Pancreas (tissue), 10 donors: ENCODE results near the gene EAF1. TPM values are rescaled to one million over a fixed set of nuclear protein-coding genes. Genes with fewer than 3 reads are reported as not detected.

ENCODE experiments used
- ATAC-seq, 4 donors: fragments of 200-7000 bp; cut with Tn5 transposase; one replicate each; pipeline versions ENCODE4 v1.8.0 to v1.9.1; 2020; ENCODE audit warnings: mild to moderate bottlenecking in 4 of 4, moderate library complexity in 4 of 4
- DNase-seq, 6 donors: peaks; one replicate each; pipeline ENCODE4 v3.0.0-alpha.2; 2020
- FAIRE-seq: peaks from 2 replicates; lab custom pipeline; 2012; peaks lifted over from hg19 to GRCh38; lab: Jason Lieb, UNC
- H3K27ac ChIP-seq, 4 donors: fragments of 200-600 bp; sonication (generic); 1 replicate in 3 of 4; 2 replicates in 1 of 4; pipeline versions ENCODE4 v1.5.0 to v1.8.0; 2020
- H3K27me3 ChIP-seq, 4 donors: fragments of 200-600 bp; one replicate each; pipeline ENCODE4 v1.8.0; 2021
- H3K36me3 ChIP-seq, 3 donors: fragments of 200-600 bp; sonication (generic) in 1 of 3; one replicate each; pipeline versions ENCODE4 v1.5.0 to v1.8.0; 2020 to 2021
- H3K4me1 ChIP-seq, 3 donors: fragments of 200-600 bp; one replicate each; pipeline ENCODE4 v1.8.0; 2021
- H3K4me3 ChIP-seq, 4 donors: fragments of 200-600 bp; sonication (generic) in 2 of 4; one replicate each; pipeline versions ENCODE4 v1.5.0 to v1.8.0; 2020 to 2021
- H3K9me3 ChIP-seq, 4 donors: fragments of 200-600 bp; one replicate each; pipeline ENCODE4 v1.8.0; 2021
- WGBS, 2 donors: extraction: QIAGEN DNeasy Blood & Tissue Kit; methylation state at CpG; one replicate each; pipeline ENCODE4 v1.1.7; 2013; 5-methylcytosine and 5-hydroxymethylcytosine counted together
- intact Hi-C, 3 donors: fragments of 100-400 bp; cut with DNase I; formaldehyde crosslinking; loops; one replicate each; pipeline versions ENCODE4 v1.11.1 to v1.14.2; 2022
- polyA plus RNA-seq, 2 donors: library from polyadenylated mRNA; stranded (reverse); fragments of 200-250 nt; gene quantifications; one replicate each; pipeline ENCODE4 v1.2.3, GENCODE V29; 2013
- total RNA-seq, 6 donors: library from RNA; stranded (reverse); fragmentation: NEBNext Ultra II Directional in 4 of 6; extraction: Animal tissue kit (Norgen Biotek cat#: 25700) in 4 of 6; gene quantifications; one replicate each; pipeline versions ENCODE4 v1.2.1 to v1.2.4, GENCODE V29; 2021 to 2023
- TF ChIP-seq, protein P1 (sequence below), 4 donors: fragments of 200-600 bp; sonication (generic) in 3 of 4; IDR thresholded peaks; one replicate each; pipeline versions ENCODE4 v1.5.0 to v1.8.0; 2021; ENCODE audit warnings: antibody characterized with exemption in 4 of 4
- donor health status: healthy with polysubstance abuse.
- donor health status: DM: no; HTN: no; CAD: no; lungs with moderate emphysema.
- donor health status: DM: no; HTN: no; CAD: no.
- donor health status: control.
- donor health status: control.
- donor health status: Bipolar disorder and iron deficiency.
- donor health status: DM: yes; HTN: yes; CAD: no.
- donor health status: DM: no; HTN: no; CAD: no.
- donor health status: DM: no; HTN: no; CAD: no.
- donor health status: DM: yes; HTN: yes; CAD: no.

Gene EAF1
- total and polyA plus RNA-seq, 8 donors: 2.1 to 12.0 (median 6.6) TPM

DNA sequence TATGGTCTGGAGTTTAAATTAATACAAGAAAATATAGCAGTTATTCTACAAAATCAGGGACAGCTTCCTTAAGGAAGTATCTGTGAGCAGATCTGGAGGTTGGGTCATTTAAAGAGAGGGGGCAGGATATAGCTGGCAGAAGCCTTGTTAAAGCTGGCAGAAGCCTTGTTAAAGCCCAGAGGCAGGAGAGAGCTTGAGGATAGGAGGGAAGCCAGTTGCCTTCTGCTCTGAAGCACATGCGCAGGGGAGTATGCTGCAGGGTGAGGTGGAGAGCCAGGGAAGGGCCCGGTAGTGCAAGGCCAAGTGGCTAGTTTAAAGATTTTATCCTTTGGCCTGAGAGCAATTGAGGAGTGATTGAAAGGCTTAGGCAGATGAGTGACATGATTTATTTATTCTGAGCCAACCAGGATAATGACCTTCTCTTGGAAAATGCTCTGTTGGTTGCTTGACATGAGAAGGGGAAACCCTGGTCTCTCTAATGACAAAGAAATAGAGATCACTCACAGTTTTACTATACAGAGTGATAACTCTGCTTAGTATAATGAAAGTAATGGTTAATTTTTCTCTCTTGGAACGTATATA, 3.9 kb downstream of the EAF1 start:
- no peaks in the 10 kb centered on the region for H3K9me3 ChIP-seq
- ATAC-seq: no peak
- H3K4me1 ChIP-seq: peaks cover 0 to 13% (median 0%) of the 10 kb centered on the region in 3 donors
- 69 to 77% methylated on average over 3 of the region's 3 CpGs for WGBS, 2 donors
- no peak for FAIRE-seq
- DNase-seq: no peak
- H3K27ac ChIP-seq: no peak overlapping the region
- intact Hi-C loops: loop anchor here in 2 of 3 donors (10.0 kb wide), 2 partner anchors 113 to 123 kb away; no protein-coding TSS in a partner anchor
- peaks cover 0 to 22% (median 14%) of the 10 kb centered on the region in 3 donors for H3K36me3 ChIP-seq
- no peak overlapping the region for H3K4me3 ChIP-seq
- TF ChIP-seq, protein P1, sequence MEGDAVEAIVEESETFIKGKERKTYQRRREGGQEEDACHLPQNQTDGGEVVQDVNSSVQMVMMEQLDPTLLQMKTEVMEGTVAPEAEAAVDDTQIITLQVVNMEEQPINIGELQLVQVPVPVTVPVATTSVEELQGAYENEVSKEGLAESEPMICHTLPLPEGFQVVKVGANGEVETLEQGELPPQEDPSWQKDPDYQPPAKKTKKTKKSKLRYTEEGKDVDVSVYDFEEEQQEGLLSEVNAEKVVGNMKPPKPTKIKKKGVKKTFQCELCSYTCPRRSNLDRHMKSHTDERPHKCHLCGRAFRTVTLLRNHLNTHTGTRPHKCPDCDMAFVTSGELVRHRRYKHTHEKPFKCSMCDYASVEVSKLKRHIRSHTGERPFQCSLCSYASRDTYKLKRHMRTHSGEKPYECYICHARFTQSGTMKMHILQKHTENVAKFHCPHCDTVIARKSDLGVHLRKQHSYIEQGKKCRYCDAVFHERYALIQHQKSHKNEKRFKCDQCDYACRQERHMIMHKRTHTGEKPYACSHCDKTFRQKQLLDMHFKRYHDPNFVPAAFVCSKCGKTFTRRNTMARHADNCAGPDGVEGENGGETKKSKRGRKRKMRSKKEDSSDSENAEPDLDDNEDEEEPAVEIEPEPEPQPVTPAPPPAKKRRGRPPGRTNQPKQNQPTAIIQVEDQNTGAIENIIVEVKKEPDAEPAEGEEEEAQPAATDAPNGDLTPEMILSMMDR (IDR thresholded peaks at IDR 0.05): no peak
- no peaks in the 10 kb centered on the region for H3K27me3 ChIP-seq

DNA sequence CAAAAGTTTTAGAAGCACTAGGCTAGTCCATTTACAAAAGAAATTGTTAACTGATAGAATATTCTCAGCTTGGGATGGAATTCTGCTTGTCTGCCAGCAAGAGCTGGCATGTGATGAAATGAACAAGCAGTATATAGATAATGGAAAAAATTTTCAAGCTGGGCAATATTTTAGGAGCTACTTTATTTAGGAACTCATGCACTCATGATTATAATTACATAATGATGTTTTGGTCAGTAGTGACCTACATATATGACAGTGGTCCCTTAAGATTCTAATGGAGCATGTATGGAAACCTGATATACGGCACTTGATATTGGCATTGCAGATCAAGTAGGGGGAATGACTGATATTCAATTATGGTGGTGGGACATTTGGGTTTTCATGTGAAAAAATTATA, 6.1 kb downstream of the EAF1 start:
- 89 to 95% methylated on average over 1 of the region's 1 CpG for WGBS, 2 donors
- intact Hi-C loops: loop anchor here in 2 of 3 donors (10.0 kb wide), 2 partner anchors 111 to 121 kb away; no protein-coding TSS in a partner anchor
- Histone ChIP-seq H3K9me3 (no peaks in the 10 kb centered on the region), H3K27ac (no peak overlapping the region), H3K27me3 (no peaks in the 10 kb centered on the region), H3K4me3 (no peak overlapping the region), H3K4me1 (peaks cover 0 to 10% (median 0%) of the 10 kb centered on the region in 3 donors), H3K36me3 (peaks cover 6 to 38% (median 30%) of the 10 kb centered on the region in 3 donors)
- DNase-seq: no peak
- FAIRE-seq: no peak
- TF ChIP-seq, protein P1 (IDR thresholded peaks at IDR 0.05): no peak
- ATAC-seq: no peak

DNA sequence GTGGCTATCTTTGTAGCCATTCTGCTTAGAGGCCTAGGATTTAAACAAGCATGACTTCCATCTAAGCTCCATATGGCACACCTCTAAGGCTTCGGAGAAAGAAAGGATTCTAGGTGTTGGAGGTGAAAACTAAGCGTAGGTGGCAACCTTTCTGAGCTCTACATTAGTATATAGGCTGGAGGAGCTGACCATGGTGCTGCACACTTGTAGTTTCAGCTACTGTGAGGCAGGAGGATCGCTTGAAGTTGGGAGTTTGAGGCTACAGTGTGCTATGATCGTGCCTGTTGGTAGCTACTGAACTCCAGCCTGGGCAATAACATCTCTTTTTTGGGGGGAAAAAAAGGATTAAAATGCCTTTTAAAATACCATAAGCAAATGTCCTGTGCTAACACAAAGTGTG, 7.4 kb downstream of the EAF1 start:
- no peak overlapping the region for H3K4me3 ChIP-seq
- TF ChIP-seq, protein P1 (IDR thresholded peaks at IDR 0.05): no peak
- H3K36me3 ChIP-seq: peaks cover 6 to 50% (median 35%) of the 10 kb centered on the region in 3 donors
- FAIRE-seq (no peak), ATAC-seq (no peak), DNase-seq (no peak)
- WGBS, 2 donors: 95 to 96% methylated on average over 4 of the region's 4 CpGs
- H3K27ac ChIP-seq: no peak overlapping the region
- intact Hi-C loops: loop anchor here in 2 of 3 donors (10.0 kb wide), 2 partner anchors 110 to 120 kb away; no protein-coding TSS in a partner anchor
- no peaks in the 10 kb centered on the region for H3K4me1 ChIP-seq
- H3K9me3 ChIP-seq: no peaks in the 10 kb centered on the region
- no peaks in the 10 kb centered on the region for H3K27me3 ChIP-seq

DNA sequence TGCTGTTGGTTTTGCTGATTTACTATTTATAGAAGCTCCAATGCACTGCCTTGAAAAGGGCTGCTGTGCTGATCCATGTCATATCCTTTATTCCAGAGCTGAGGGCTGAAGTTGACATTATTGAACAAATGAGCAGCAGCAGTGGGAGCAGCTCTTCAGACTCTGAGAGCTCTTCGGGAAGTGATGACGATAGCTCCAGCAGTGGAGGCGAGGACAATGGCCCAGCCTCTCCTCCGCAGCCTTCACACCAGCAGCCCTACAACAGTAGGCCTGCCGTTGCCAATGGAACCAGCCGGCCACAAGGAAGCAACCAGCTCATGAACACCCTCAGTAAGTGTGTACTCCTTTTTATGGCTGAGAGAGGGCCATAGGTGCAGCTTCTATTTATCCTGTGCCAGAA, 8.8 kb downstream of the EAF1 start:
- Histone ChIP-seq H3K27ac (no peak overlapping the region), H3K4me3 (no peak overlapping the region), H3K9me3 (no peaks in the 10 kb centered on the region), H3K4me1 (no peaks in the 10 kb centered on the region), H3K27me3 (no peaks in the 10 kb centered on the region), H3K36me3 (peaks cover 6 to 63% (median 38%) of the 10 kb centered on the region in 3 donors)
- FAIRE-seq: no peak
- no peak for ATAC-seq
- 93 to 94% methylated on average over 6 of the region's 6 CpGs for WGBS, 2 donors
- intact Hi-C loops: loop anchor here in 2 of 3 donors (10.0 kb wide), 2 partner anchors 109 to 119 kb away; no protein-coding TSS in a partner anchor
- DNase-seq: no peak
- TF ChIP-seq, protein P1 (IDR thresholded peaks at IDR 0.05): no peak

DNA sequence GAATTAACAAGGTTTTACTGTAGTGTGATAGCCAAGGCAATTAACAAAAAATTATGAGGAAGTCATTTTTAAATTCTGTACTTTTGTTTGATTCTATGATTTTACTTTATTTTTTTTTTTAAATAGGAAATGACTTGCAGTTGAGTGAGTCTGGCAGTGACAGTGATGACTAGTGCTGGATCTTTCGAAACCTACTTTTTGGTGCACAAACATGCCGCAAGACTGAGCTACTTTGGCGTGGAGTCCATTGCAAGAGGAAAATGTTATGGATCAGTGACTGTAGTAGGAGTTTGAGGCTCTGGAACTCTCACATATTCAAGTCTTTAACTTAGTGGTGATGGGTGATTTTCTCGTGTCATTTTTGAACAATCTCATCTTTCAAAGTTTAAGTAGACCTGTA, 11.6 kb downstream of the EAF1 start:
- Histone ChIP-seq H3K27ac (no peak overlapping the region), H3K4me3 (no peak overlapping the region), H3K27me3 (no peaks in the 10 kb centered on the region), H3K9me3 (no peaks in the 10 kb centered on the region), H3K36me3 (peaks cover 6 to 63% (median 38%) of the 10 kb centered on the region in 3 donors), H3K4me1 (no peaks in the 10 kb centered on the region)
- ATAC-seq (no peak), DNase-seq (no peak), FAIRE-seq (no peak)
- intact Hi-C loops: loop anchor here in 2 of 3 donors (10.0 kb wide), 2 partner anchors 106 to 116 kb away; no protein-coding TSS in a partner anchor
- TF ChIP-seq, protein P1 (IDR thresholded peaks at IDR 0.05): no peak
- 89 to 99% methylated on average over 4 of the region's 4 CpGs for WGBS, 2 donors
